ENCODE results near the gene PCED1B. TPM values are rescaled to one million over a fixed set of nuclear protein-coding genes. Genes with fewer than 3 reads are reported as not detected.

The PCED1B gene
- total RNA-seq, 4 donors from 2014 or later: 2.6 to 4.6 (median 4.2) TPM

GRCh38 chr12:47276621-47277309 lies 197.3 kb downstream of the PCED1B start:
- TF ChIP-seq CTCF (IDR thresholded peaks at IDR 0.05; ENCODE audit: low read depth): no peak

- TF ChIP-seq CTCF (IDR thresholded peaks at IDR 0.05; ENCODE audit: low read depth): no peak
Observed at GRCh38 chr12:47277972-47278448, 198.6 kb downstream of the PCED1B start.

DNA sequence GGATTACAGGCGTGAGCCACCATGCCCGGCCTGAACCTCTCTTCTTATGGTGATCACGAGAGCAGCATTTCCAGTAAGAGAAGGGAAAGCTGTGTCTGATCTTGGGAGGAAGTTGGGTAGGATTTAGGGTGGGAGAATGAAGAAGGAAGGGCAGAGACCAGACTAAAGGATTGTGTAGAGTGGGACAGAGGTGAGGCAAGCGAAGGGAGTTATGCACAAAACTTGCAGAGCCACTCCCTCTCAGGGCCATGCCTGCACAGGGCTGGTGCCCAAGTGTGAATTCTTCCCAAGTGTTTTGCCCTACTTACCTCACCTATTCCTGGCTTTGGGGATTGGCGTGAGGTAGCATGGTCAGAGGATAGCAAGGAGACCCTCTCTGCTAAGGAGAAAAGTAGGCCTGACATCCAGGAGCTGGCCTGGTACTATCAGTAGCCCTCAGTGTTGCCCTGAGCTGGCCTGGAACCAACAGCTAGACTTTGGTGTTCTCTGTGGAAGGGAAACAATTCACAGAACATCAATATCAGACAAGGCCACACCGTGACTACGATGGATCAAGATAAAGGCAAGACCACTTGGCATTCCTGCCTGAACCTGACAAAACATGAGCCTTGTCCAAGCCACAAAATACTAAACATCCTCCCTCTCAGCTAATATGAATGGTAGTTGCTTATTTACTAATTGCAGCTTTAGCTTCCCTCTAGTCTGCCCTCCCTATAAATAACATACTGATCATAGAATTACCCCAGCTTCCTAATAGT lies 201.3 kb downstream of the PCED1B start:
- TF ChIP-seq CTCF (IDR thresholded peaks at IDR 0.05; ENCODE audit: low read depth): no peak

DNA sequence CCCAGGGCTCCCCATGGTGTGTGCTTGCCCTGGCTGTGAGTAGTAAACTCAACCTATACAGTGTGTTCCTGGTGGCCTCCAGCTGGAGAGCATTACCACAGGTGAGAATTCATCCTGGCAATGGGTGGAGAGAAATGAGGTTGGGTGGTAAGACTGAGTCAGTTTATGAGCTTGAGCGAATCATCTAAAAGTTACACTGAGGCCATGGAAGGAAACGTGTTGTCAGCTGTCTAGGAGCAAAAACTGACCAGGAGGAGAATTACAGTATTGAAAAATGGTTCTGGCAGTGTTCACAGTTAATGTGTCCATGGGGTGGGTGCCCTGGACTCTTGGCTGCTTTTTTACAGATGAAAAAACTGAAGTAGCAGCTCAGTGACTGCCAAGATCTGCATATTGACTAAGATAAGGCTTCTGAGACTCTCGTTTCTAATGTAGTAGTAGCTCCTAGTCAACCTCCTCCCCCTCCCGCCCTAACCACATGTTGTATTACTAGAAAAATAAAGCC lies 202.3 kb downstream of the PCED1B start:
- TF ChIP-seq CTCF (IDR thresholded peaks at IDR 0.05; ENCODE audit: low read depth): no peak

GRCh38 chr12:47282206-47282605 lies 202.8 kb downstream of the PCED1B start:
- no peak for TF ChIP-seq CTCF (IDR thresholded peaks at IDR 0.05; ENCODE audit: low read depth)

Small RNA genes within 50 kb of the gene (small RNA-seq; reads per million reads assigned to genes)
- not detected for gene MIR4698

Other genes starting within 250 kb of the PCED1B start
- 10 to 100 TPM in 2 of 4 donors, 1 to 10 TPM in 2; 5.1 to 14.8 (median 10.5) TPM for gene AMIGO2, start 338 bp downstream of the PCED1B start, total RNA-seq